Mesenteric fat pad (tissue), 1 donor: ENCODE results near the gene CCDC69. TPM values are rescaled to one million over a fixed set of nuclear protein-coding genes. Genes with fewer than 3 reads are reported as not detected.

Experiments
- DNase-seq: peaks from one replicate; pipeline ENCODE4 v3.0.0-alpha.2; 2020; ENCODE audit warnings: low spot score
- total RNA-seq: library from RNA; stranded (reverse); fragmentation: NEBNext Ultra II Directional; extraction: Animal tissue kit (Norgen Biotek cat#: 25700); gene quantifications from one replicate; pipeline ENCODE4 v1.2.1, GENCODE V29; 2021
- donor health status: DM: yes; HTN: yes; CAD: no.

CCDC69 gene
- total RNA-seq, 1 donor from 2014 or later: 184 TPM

DNA sequence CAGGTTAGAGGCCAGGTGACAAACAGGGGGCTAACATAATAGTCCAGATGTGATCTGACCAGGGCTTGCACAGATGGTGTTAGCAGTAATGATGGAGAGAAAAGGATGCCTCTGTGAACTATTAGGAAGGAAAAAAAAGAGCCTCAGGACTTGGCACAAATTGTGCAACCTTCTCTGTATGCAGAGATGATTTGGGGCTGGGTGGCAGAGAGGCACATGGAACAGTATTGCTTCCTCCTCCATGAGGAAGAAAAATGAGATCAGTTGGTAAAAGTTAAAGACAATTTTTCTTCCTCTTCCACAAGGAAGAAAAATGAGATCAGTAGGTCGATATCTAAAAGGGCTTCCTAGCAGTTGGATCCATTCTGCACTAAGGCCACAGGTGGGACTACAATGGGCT lies 52.4 kb downstream of the CCDC69 start:
- peak; percentile 2 for DNase-seq

DNA sequence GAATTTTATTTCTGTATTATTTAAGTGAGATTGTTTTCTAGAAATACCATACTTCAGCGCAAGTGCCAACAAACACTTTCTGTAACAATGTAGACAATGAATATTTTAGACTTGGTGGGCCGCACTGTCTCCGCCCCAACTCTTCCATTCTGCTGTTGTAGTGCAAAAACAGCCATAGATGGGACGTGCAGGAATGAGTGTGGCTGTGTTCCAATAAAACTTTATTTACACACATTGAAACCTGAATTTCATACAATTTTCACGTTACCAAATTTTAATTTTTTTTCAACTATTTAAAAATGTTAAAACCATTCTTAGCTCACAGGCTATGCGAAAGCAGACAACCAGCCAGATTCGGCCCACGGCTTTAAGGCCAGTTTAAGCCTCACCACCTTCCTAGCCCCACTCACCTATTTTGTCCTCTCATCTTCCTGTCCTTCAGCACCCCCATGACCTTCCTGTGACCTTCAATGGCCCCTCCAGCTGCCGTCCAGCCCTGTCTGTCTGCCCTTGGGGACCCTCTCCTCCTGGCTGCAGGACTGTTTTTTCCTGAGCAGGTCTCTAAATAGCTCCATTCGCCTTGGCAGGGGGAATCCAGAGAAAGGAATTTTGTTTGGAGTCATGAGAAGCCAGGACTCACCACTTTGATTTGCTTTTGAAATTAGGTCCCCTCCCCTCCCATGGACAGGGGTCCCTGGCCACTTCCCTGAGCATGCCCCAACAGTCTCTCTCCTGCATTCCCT lies 55.1 kb downstream of the CCDC69 start:
- no peak for DNase-seq

- DNase-seq: no peak
These were observed 56.9 kb downstream of the CCDC69 start for GRCh38 chr5:151167022-151167421.

- DNase-seq: no peak
These were observed 59.1 kb downstream of the CCDC69 start for GRCh38 chr5:151164687-151165392.

GRCh38 chr5:151162776-151163175 lies 61.1 kb downstream of the CCDC69 start:
- DNase-seq: no peak

DNA sequence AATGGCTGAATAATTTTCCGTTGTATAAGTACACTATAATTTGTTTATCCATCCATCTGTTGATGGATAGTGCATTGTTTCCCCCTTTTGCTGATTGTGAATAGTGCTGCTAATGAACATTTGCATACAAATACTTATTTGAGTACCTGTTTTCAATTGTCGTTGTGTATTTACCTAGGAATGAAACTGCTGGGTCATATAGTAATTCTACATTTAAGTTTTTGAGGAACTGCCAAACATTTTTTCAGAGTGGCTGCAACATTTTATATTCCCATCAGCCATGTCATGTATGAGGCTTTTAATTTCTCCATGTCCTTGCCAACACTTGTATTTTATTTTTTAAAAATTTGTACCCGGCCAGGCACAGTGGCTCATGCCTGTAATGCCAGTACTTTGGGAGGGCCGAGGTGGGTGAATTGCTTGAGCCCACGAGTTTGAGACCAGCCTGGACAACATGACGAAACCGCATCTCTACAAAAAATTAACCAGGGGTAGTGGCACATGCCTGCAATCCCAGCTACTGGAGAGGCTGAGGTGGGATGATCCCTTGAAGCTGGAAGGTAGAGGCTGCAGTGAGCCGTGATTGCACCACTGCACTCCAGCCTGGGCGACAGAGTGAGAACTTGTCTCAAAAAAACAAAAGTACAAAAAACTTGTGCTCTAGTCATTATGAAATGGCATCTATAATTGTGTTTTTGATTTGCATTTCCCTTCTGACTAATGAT lies 64.1 kb downstream of the CCDC69 start:
- no peak for DNase-seq

DNA sequence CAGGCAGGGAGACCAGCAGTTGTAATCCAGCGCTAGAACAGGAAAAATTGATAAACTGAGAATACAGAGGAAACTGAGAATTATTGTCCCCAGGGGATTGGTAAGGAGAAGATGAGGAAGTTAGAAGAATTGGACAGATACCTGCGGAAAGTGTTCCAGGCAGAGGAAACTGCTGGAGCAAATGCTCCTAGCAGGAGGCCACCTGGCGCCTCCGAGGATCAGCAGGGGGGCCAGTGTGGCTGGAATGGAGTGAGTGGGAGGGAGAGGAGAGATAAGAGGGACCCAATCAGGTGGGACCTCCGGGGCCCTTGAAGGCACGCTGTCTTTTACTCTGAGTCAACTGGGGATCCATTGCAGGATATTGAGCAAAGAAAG lies 65.6 kb downstream of the CCDC69 start:
- DNase-seq: no peak

GRCh38 chr5:151157426-151158286 lies 66.2 kb downstream of the CCDC69 start, which contains the start of gene ANXA6:
ANXA6 (minus strand) TSS chr5:151157779; CDS start chr5:151147901, 9,878 bp downstream.
- peak; percentile 94 for DNase-seq

GRCh38 chr5:151156507-151157420 lies 67.1 kb downstream of the CCDC69 start:
- DNase-seq: no peak

GRCh38 chr5:151155775-151156506 lies 68.0 kb downstream of the CCDC69 start:
- no peak for DNase-seq

DNA sequence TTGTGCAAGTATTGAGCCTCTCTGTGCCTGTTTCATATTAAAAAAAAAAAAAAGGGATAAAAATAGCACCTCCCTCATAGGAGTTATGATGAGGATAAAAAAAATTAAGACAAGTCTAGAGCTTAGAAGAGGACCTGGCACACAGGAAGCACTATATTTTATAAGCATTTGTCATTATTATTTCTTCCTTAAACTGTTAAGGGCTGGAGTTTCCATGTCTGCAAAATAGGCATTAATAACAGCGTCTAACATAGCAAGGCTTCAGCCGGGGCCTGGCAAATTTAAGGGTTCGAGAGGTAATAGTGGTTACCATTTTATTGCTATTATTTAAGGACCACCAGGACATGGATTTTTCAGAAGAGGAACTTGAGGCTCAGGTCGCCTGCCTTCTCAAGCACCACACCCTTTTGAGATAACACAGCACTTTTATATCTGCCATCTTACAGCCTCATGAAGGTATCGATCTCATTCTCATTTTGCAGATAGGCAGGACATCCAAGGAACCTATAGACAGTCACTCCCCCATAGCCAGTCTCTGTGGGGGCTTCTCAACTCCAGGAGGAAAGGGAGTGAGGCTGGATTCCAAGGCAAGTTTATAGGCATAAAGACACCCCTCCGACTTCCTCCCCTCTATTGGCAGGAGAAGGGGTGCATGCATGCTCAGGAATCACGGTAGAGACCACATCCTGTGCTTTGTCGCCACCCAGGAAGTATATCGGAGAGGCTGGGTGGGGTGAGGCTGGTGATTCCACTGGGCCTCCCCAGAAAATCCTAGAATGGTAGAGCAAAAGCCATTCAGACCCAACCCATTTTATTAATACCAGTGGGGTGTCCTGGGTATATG lies 68.7 kb downstream of the CCDC69 start:
- DNase-seq: no peak

GRCh38 chr5:151153766-151154272 lies 70.1 kb downstream of the CCDC69 start:
- DNase-seq: no peak

GRCh38 chr5:151153300-151153699 lies 70.6 kb downstream of the CCDC69 start:
- no peak for DNase-seq

GRCh38 chr5:151151793-151152192 lies 72.1 kb downstream of the CCDC69 start:
- DNase-seq: no peak

- DNase-seq: no peak
These were observed 72.6 kb downstream of the CCDC69 start for GRCh38 chr5:151151263-151151660.

DNA sequence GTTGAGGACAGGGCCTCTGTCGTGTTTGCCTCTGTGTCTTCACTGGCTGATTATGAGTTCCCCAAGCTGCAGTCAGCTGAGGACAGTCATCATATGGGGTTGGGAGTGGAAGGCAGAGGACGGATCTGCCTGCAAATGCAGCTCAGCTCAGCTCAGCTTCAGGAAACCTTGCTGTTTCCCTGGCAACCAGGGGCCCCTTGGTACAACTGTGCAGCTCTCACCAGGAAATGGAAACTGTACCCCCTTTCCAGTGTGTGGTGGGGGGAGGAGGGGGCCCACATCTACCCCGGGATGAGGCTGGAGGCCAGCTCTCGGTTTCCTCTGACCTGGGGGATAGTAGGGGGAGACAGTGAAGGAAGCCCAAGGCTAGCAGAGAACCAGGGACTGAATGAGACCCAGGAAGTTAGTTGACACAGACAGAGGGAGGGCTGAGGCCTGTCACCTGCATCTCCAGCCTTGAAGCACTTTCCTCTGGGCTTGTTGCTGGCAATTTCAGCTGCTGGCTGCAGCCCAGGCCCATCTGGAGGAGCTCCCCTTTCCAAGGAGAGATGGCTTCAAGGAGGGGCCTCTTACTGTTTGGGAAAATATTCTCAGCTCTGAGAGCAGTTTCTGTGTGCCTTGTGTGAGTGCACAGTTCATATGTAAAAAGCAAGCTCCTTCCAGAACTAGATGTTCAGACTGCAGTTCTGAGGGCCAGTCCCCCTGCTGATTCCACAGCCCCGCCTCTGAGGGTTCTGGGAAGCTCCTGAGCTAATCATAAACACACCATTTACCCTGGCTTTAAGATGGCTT lies 73.2 kb downstream of the CCDC69 start:
- DNase-seq: no peak

- no peak for DNase-seq
These were observed 75.3 kb downstream of the CCDC69 start for GRCh38 chr5:151148583-151148982.
